Stimulated activated CD8-positive, alpha-beta memory T cell treated with anti-CD3 and anti-CD28 coated beads, Interleukin-12 subunit alpha, Interleukin-12 subunit beta, amount 100 ng/mL, for 4 hours (primary cell): ENCODE results near the gene IFI27.

Experiments used
- DNase-seq: peaks from one replicate; pipeline ENCODE4 v3.0.0-alpha.2; 2020; ENCODE audit warnings: low read depth

Gene IFI27

DNA sequence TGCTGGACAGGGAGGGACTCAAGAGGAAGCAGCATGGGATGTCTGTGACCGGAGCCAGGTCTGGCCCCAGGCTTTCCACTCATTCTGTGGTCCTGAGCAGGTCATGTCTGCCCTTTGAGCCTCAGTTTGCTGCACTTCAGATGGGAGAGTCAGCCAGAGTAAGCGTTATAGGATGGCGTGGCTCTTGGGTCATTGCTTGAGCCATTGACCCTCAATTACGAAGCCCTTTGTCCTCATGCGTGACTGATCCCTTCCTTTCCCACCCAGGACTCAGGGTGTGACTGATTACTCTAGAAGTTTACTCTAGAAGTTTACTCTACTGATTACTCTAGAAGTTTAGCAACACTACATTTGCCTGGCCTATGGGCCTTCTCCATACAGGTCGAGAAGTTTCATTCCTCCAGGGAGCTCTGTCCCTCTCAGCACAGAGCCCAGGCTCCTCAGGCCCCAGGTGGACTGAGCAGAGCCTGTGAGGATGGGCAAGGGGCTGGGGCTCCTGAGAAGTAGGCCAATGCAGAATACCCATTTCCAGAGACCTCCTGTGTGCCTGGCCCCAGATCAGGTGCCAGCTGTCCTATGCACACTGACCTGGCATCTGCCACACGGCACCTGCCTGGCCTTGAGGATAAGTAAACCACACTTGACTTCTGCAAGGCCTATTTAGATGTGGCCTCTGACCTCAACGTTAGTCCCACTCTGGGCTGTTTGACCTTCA lies 7.6 kb upstream of the IFI27 start:
- DNase-seq, result no peak

DNA sequence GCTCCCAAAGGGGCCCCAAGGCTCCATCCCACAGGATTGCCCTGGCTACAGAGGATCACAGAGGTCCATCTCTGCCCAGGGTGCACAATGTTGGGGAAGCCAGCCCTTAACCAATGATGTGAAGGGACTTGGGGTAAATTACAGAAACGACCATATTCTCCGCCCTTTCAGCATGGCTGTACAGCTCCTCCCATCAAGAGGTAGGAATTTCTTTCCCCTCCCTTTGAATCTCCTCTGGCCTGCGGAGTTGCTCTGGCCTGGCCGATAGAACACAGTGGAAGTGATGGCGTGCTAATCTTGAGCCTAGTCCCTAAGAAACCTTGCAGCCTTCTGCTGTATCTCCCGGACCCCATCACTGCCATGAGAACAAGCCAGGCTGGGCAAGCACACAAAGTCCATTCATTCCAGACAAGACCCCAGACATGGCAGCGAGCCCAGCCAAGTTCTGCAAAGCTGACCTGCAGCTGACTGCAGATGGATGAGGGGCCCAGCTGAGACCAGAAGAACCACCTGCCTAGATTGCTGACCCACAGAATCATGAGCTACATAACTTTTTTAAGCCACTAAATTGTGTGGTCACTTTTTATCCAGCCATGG lies 6.9 kb upstream of the IFI27 start:
- DNase-seq, result no peak

DNA sequence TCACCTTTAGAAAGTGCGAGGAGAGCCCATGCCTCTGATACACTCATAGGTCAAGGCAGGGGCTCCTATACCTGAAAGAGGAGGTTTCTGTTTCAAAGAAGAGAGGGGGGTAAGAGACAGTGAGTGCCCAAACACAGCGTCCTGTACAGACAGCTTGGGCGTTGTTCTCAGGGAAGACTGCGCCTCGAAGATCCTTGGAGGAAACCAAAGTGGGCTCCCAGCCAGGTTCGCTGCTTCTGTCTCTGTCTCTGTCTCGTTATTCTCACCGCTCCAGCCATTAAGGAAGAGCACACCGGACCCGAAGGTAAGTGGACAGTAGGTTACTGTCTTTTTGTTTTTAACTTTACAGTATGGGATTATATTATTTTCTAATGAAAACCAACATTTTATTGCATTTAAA lies 5.8 kb upstream of the IFI27 start:
- no peak for DNase-seq

DNA sequence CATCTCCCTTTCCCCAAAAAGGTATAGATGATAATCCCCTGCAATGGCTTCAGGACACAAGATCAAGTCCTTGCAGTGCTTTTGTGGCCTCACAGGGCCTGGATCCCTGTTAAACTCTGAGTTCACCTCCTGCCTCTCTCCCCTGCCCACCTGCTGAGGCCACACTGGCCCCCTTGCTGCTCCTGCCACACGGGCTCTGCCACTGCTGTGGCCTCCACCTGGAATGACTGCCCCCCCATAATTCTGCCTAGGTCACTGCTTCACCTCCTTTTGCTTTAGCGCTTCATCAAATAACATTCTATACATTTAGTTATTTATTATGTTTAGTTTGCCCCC lies 653 bp upstream of the IFI27 start:
- no peak for DNase-seq

DNA sequence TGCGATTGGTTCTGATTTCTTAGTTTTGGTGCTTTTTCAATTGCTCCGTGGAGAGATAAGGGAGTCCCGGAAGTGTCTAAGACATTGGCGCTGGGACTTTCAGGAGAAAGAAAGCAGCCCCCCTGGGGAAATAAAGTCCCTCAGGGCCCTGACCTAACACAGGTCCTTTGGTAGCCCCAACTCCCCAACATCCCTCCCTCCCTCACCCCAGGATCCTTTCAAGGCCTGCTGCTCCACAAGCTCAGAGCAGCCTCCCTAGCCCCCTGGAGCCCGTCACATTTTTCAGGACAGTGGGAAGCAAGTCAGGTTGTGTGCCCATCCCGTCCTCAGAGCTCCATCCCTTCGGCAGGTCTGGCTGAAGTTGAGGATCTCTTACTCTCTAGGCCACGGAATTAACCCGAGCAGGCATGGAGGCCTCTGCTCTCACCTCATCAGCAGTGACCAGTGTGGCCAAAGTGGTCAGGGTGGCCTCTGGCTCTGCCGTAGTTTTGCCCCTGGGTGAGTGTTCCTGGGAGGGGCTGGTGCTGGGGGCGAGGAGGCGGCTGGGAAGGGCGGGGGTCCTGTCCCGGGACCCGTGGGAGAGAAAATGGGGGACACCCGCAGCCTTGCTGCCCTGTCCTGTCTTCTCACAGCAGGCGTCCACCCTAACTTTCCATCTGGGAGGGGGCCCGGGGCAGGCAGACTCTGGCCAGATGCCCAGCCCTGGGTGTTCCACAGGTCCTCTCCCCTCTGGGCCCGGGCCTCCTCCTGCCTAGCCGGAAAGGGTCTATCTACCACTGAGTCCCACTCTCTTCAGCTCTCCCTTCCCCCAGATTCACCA lies 950 bp downstream of the IFI27 start:
- no peak for DNase-seq

DNA sequence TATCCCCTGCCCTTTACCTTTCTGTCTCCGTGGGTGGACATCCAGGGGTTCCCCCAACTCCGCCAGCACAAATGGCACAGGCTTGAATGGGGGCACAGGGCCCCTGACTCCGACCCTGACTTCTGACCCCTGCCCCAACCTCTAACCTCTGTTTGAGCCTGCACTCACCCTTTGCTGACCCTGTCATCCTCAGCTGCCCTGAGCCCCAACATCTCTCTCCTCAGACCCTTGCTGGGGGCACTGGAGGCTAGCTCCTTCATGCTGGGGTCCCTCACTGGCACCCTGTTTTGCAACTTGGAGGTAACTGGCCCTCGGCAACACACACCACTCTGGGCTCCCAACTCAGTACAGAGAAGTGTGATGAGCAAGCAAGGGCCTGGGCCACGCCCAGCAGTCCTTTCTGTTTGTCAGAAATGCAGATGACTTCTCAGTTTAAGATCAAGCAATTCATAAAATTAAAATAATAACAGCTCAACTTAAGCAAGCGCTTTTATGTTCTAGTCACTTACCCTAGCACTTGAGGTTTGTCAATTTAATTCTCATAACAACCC lies 2.1 kb downstream of the IFI27 start:
- no peak for DNase-seq

DNA sequence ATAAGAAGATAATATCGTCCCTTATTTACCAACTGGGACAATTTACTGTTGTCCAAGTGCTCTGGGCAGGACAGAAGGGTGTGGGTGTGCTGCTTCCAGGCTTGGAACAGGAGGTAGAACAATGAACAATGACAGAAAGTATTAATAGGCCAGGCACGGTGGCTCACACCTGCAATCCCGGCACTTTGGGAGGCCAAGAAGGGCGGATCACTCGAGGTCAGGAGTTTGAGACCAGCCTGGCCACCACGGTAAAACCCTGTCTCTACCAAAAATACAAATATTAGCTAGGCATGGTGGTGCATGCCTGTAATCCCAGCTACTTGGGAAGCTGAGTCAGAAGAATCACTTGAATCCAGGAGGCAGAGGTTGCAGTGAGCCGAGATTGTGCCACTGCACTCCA lies 2.5 kb downstream of the IFI27 start:
- no peak for DNase-seq

DNA sequence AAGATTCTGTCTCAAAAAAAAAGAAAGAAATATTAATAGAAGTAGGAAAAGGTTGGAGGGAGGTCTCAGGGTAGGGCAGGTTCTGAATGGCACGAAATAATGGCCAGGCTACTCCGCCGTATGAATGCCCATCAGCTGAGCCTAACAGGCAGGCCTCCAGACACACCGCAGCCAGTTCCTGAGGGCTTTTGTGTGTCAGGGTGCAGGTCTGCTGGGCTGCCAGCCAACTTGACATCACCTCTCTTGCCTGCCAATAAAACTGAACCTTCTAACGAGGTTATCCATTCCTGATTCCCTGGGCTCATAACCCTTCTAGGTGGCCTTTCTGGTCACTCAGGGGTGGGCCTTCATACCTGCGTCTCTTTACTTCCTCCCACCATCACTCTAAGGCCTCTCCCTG lies 3.0 kb downstream of the IFI27 start:
- DNase-seq, result no peak

DNA sequence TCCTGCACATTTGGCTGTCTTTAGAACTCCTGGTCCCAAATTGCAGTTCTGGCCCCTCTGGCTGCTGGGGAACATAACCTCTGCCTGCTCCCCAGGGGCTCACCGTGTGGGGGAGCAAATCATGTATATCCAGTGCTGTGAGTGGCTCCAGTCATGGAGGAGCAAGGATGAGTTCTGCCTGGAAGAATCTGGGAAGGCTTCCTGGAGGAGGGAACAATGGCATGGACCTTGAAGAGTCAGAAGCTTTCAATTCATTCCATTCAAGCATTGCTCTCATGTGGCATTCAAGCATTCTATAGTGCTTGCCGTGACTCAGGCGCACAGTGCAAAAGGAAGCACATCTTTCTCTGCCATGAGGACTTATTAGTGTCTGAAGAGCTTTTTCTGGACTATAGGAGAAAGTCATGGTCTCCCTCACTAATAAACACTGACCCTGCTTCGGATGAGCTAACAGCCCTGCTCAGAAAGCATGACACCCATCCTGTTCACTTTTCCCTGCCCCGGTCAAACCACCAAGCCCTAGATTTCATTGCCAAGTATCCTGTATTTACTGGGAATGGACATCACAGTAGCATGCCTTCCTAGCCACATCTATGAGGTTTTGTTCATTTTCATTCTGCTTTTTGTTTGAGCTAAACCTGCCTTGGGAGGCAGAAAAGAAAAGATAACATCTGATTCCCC lies 3.5 kb downstream of the IFI27 start:
- DNase-seq, result no peak

DNA sequence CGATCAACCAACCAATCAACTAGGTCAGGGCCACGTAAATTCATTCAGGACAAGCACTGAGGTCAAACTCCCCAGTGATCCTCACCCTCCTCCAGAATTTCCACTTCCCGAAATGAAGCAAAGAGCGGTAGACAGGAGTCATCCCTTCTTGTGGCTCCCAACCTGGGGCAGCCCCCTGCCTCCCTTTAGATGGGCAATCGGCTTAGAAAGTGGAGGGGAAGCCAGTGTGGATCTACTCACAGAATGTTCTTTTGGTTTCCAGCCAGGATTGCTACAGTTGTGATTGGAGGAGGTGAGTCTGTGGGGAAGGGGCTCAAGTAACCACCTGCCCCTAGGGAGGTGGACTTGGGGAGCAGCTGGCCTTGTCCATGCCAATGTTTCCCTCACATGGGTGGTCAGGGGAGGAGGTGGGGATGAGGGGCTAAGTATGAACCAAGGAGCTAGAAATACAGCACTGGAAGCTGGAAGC lies 4.1 kb downstream of the IFI27 start:
- no peak for DNase-seq

DNA sequence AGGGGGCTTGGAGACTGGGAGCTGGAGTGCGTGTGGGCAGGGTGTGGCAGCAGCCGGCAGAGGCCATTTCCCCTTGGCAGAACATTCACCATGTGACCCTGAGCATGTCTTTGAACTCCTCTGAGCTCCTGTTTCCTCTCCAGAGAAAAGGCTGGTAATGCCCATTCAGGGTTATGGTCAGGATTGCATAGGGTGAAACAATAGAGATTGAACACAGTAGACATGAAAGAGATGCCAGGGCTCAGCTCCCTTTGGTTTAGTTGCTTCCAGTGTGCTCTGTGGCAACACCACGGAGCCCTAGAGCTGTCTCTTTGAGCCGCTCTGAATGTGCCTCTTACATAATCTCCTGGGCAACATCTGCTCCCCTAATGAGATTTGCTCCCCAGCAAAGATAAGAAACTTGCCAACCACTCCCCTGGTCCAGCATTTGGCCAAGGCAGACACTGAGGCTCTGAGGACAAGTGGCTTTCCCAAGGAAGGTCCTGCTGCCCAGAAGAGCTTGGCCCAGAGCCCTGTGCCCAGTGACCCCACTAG lies 4.6 kb downstream of the IFI27 start:
- no peak for DNase-seq

DNA sequence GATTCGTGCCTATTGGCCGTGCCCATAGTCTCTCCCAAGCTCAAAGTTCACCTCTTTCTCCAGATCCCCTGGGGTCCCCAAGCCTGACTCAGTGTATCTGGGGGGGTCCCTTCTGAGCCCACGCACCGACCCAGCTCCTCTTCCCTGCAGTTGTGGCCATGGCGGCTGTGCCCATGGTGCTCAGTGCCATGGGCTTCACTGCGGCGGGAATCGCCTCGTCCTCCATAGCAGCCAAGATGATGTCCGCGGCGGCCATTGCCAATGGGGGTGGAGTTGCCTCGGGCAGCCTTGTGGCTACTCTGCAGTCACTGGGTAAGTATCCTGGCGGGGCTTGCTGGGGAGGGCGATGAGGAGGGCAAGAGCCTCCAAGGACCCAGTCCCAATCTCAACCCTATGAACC lies 5.1 kb downstream of the IFI27 start:
- DNase-seq, result no peak

DNA sequence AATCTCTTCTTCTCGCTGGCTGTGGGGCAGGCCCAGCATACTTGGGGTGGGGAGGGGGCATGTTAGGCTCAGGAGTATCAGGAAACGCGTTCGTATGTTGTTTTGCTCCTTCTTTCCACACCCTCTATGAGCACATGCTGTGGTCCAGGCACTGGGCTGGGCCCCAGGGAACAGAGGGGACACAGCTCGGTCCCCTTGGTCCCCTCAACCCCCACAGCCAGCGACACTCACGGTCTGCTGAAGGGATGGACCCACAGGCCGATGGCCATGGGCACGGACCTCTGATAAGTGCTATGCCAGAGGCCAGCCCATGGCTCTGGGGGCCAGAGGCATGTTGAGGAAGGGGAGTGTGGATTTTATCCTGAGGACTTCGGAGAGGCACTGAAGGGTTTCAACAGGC lies 6.2 kb downstream of the IFI27 start:
- no peak for DNase-seq

DNA sequence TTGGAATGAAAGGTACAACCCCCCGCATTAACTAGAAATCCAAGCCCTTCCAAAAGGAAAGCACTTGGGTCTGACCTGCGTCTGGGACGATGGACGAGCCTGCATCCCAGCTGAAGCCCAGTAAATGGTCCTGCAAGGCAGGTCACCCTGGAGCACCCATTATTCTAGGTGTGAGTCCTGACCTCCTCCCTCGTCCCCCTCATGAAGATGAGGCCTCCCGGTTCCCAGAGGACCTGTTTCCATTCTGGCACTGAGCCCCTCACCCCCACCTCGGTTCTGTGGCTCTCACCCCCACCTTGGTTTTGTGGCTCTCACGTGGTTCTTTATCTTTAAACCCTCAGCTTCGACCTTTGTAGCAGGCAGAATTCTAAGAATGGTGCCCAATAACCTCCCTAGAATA lies 7.3 kb downstream of the IFI27 start:
- DNase-seq, result no peak

DNA sequence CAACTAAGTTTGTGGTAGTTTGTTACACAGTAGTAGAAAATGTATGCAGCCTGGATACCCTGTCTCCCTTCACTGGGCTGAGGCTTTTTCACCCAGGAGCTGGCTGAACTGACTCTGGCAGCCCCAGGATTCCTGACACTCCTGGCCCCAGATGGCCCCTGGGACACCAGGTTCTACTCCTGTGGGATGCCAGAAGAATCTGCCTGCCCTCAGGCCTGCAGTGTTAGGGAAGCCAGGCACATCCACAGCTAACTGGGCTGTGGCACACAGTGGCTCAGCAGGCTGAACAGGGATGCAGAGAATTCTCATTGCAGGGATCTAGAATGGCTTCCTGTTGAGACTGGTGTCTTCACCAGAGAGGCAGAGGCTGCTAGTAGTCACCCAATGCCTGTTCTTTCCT lies 8.5 kb downstream of the IFI27 start:
- DNase-seq, result no peak

DNA sequence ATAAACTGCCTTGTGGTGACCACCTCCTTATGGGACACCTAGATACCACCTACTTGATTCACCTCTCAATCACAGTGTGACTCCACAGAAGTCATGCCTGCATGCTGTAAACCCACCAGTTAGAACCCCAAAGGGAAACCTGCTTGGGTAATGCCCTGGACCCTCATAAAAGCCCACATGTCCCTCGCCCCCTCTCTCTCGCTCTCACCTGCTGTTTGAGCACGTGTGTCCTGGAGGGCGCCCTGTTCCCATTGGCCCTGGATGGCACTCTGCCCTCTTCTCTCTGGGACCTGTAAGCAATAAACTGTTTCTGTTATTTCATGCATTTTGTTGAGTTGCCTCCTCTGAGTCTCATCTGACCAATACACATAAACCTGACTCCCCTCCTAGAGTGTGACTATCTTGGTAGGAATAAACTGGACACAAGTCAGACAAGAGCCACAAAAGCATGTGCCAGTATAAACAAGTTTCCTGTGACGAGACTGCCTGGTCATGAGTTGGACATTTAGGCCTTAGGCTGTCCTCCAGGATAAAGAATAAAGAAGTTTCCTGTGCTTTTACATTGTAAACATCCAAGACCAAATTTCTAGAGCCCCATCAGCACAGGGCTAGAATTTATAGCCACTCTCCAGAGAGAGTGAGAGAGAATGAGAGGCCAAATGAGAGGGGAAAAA lies 10.3 kb downstream of the IFI27 start:
- DNase-seq, result no peak

DNA sequence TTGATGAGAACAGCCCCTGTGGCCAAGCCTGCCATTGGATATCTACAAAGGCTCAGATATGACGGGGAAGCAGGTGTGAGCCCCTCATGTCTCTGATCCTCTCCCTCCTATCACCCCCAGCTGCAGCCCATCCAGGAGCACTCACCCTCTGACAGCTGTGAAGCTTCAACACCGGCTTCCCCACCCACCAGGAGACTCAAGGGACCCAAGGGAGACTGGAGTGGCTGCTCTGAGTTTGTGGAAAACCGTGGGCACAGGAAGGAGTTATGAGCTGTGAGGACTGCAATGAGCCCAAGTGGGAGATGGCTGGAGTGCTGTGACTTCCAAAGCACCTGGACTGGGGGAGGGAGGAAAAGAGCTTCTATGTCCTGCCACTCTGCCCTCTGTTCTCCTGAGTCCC lies 10.9 kb downstream of the IFI27 start:
- no peak for DNase-seq

DNA sequence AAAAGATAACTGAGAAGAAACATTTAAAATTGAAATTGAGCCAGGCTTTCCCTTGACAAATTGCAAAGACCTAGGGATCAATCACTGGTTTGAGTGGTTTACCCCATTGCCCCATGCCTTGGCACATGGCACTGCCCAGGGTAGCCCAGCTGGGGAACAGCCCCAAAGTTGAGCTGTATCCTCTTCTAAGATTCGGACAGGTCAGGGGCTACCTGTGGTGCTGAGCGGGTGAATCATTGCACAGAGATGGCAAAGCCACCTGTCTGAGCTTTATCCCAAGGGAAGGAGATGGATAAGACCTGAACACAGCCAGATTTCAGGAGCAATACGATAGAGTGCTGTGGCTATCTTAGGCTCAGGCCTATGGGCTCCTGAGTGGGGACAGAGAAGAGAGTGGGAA lies 11.9 kb downstream of the IFI27 start:
- no peak for DNase-seq

DNA sequence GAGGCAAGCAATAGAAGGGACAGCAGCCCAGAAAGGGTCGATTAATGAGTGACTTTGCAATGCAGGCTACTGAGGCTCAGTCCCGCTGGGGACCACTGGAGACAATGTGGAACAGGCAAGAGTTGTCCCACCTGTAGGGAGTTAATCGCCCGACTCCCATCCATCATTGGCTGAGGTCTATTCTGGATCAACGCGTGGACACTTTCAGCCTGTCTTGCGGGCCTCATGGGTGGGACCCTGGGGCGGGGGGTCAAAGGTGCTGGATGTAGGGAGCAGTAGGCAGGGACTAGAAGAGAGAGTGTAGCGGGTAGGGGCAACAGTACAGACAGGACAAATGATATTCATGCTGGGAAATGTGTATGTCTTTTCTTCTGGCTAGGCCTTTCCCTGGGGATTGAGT lies 12.8 kb downstream of the IFI27 start:
- DNase-seq, result no peak

DNA sequence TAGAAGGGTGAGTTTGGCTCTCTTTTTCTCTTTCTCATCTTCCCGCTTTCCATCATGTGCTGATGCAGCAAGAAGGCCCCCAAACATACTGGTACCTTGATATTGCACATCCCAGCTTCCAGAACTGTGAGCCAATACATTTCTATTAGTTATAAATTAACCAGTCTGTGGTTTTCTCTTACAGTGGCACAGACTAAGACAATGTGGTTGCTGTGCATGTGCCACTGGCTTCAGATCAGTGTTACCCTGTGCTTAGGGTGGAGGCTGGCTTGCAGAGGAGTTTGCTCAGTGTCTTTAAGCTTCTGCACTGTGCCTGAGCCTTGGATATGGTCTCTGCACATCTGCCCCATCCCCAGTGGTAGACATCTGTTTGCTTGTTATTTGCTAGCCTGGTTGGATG lies 13.3 kb downstream of the IFI27 start:
- no peak for DNase-seq

DNA sequence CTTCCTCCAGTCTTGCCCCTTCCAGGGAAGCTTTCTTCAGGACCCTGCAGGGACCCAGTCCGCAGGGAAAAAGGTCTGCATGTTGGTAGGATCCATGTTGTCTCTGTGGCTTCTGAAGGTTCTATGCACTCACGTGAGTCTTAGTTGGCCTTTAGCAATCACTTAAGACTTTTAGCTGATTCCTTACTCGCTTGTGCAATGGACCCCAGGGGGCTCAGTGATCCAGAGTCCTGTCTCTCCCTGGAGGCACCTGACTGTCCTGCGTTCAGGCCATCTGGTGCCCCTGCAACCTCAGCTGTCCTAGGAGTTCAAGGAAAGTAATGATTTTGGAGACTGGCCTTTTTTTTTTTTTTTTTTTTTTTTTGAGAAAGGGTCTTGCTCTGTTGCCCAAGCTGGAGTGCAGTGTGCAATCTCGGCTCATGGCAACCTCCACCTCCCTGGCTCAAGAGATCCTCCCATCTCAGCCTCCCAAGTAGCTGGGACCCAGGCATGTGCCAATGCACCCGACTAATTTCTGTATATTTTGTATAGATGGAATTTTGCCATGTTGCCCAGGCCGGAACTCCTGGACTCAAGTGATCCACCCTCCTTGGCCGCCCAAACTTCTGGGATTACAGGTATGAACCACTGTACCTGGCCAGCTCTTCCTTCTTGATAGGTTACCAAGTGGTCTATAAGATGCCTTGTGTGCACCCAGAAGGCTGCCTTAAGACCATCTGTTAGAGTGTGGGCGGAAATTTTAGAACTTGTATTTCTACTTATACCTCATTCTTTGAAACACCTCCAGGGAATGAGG lies 14.2 kb downstream of the IFI27 start:
- no peak for DNase-seq
